ENCODE data around the gene C2.

GRCh38 chr6:31900917-31901414 lies 26.6 kb upstream of the C2 start:
- TF ChIP-seq, protein P1, sequence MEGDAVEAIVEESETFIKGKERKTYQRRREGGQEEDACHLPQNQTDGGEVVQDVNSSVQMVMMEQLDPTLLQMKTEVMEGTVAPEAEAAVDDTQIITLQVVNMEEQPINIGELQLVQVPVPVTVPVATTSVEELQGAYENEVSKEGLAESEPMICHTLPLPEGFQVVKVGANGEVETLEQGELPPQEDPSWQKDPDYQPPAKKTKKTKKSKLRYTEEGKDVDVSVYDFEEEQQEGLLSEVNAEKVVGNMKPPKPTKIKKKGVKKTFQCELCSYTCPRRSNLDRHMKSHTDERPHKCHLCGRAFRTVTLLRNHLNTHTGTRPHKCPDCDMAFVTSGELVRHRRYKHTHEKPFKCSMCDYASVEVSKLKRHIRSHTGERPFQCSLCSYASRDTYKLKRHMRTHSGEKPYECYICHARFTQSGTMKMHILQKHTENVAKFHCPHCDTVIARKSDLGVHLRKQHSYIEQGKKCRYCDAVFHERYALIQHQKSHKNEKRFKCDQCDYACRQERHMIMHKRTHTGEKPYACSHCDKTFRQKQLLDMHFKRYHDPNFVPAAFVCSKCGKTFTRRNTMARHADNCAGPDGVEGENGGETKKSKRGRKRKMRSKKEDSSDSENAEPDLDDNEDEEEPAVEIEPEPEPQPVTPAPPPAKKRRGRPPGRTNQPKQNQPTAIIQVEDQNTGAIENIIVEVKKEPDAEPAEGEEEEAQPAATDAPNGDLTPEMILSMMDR (IDR thresholded peaks at IDR 0.05) = no peak
- no peak for TF ChIP-seq POLR2A (IDR thresholded peaks at IDR 0.05)
